D721Med (cell line): Measurements from ENCODE around the gene SBF2.

Experiments used
- DNase-seq: peaks from one replicate; pipeline ENCODE4 v3.0.0; 2011; ENCODE audit warnings: low spot score; ENCODE audit not compliant: insufficient read length
- FAIRE-seq: peaks from 2 replicates; lab custom pipeline; 2011; peaks lifted over from hg19 to GRCh38; lab: Jason Lieb, UNC
- CTCF ChIP-seq: IDR thresholded peaks from 2 replicates; pipeline ENCODE4 v1.5.1; 2012; ENCODE audit warnings: mild to moderate bottlenecking, control low read depth; ENCODE audit not compliant: insufficient read depth; ENCODE audit errors: missing control alignments

SBF2 gene

GRCh38 chr11:10322830-10323792, 29.1 kb upstream of the SBF2 start:
- no peak for DNase-seq
- TF ChIP-seq CTCF = peak; percentile 51
- no peak for FAIRE-seq

GRCh38 chr11:10322401-10322800, 28.4 kb upstream of the SBF2 start:
- TF ChIP-seq CTCF = no peak
- DNase-seq (no peak), FAIRE-seq (no peak)

GRCh38 chr11:10320736-10321465, 26.9 kb upstream of the SBF2 start:
- no peak for DNase-seq
- no peak for TF ChIP-seq CTCF
- no peak for FAIRE-seq

GRCh38 chr11:10319702-10320558, 25.9 kb upstream of the SBF2 start:
- no peak for TF ChIP-seq CTCF
- FAIRE-seq = no peak
- DNase-seq = no peak

- TF ChIP-seq CTCF = no peak
- DNase-seq (no peak), FAIRE-seq (no peak)
These were observed 24.4 kb upstream of the SBF2 start for GRCh38 chr11:10318527-10318802.

GRCh38 chr11:10317776-10318526, 23.9 kb upstream of the SBF2 start:
- TF ChIP-seq CTCF = no peak
- DNase-seq = no peak
- no peak for FAIRE-seq
